AG04449 (cell line): ENCODE measurements around the gene HOXA4.

Experiments used
- CTCF ChIA-PET: fragments of 350-600 bp; formaldehyde crosslinking; extraction: SDS; loops from one replicate; lab custom pipeline; 2021; ENCODE audit warnings: antibody characterized with exemption; lab: Yijun Ruan, JAX
- POLR2A ChIA-PET: fragments of 400-600, 350-600 bp; formaldehyde crosslinking; extraction: SDS; loops from one replicate; lab custom pipeline; 2020; ENCODE audit warnings: antibody characterized with exemption, inconsistent platforms; lab: Yijun Ruan, JAX
- DNase-seq: peaks from one replicate; pipeline ENCODE4 v3.0.0-alpha.2; 2010; ENCODE audit warnings: low read depth, low spot score
- H3K4me3 ChIP-seq: 2 replicates; pipeline ENCODE4 v1.5.1; 2011; ENCODE audit warnings: low read depth, mild to moderate bottlenecking, control low read depth, low read length
- TF ChIP-seq, protein P1 (sequence below): IDR thresholded peaks from one replicate; pipeline ENCODE4 v1.5.1; 2011; ENCODE audit warnings: mild to moderate bottlenecking, moderate library complexity, low read length, control low read depth, inconsistent platforms; ENCODE audit not compliant: insufficient read depth; ENCODE audit errors: missing control alignments

HOXA4 gene

DNA sequence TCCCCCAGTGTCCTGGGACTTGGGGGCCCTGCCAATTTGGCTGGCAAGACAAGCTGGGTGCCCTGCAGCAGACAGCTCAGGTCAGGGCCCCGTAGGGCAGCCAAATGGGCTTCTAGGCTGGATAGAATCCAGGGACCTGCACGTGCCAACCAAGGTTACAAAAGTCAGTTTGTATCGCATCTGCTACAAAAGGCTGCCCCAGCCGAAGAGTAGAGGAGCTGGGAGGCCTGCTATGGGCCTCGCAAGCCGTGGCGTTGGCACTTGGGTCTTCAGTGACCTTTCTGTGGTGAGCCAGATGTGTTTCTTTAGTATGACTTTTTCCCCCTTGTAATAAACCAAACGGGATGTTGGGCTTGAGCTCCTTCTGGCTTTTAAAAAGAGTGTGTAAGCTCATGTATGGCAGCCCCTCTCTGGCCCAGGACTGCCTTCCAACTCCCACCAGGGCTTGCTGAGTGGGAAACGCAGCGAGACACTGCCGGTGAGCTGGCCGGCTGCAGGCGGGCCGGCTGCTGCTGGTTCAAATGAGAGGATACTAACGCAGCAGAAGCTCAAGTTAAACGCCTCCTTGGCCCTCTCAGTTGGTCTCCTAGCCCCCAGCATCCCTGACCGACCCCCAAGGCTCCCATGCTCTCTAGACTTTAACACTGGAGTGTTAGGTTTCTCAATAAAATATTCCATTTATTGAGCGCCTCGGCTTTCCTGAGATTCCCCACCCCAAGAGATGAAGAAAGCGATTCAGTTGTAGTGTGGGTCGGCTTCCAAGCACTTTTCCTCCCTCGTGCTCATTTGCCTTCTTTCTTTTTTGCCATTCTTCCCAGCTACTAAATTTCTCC is 46.6 kb upstream of the HOXA4 start:
- TF ChIP-seq, protein P1, sequence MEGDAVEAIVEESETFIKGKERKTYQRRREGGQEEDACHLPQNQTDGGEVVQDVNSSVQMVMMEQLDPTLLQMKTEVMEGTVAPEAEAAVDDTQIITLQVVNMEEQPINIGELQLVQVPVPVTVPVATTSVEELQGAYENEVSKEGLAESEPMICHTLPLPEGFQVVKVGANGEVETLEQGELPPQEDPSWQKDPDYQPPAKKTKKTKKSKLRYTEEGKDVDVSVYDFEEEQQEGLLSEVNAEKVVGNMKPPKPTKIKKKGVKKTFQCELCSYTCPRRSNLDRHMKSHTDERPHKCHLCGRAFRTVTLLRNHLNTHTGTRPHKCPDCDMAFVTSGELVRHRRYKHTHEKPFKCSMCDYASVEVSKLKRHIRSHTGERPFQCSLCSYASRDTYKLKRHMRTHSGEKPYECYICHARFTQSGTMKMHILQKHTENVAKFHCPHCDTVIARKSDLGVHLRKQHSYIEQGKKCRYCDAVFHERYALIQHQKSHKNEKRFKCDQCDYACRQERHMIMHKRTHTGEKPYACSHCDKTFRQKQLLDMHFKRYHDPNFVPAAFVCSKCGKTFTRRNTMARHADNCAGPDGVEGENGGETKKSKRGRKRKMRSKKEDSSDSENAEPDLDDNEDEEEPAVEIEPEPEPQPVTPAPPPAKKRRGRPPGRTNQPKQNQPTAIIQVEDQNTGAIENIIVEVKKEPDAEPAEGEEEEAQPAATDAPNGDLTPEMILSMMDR: no peak
- DNase-seq: no peak
- POLR2A ChIA-PET: interaction anchor here (2.2 to 4.8 kb wide), 2 partner anchors 8 to 11 kb away, joined by 13 to 53 read pairs; partner anchors contain the start of gene HOXA9
- CTCF ChIA-PET: interaction anchor here (0.9 to 9.5 kb wide), 6 partner anchors 8 to 1284 kb away, joined by 4 to 117 read pairs (median 8); partner anchors contain the start of gene HOXA9
- peak overlapping the region; percentile 75 for H3K4me3 ChIP-seq

DNA sequence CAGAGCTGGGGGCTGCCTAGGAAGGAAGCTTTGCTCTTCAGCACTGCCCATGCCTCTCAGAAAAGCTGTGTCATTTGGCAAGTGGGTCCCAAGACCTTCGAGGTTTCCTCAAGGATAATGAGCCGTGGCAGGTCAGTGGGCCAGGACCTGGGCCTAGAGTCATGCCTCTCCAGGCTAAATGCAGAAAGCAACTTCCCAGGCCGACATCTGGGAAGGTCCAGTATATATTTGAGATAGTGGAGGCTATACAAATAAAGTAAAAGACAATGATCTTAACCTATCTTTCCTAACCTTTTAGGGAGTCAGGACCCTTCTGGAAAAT is 45.9 kb upstream of the HOXA4 start:
- no peak for DNase-seq
- TF ChIP-seq, protein P1: no peak
- peak overlapping the region; percentile 75 for H3K4me3 ChIP-seq
- POLR2A ChIA-PET: interaction anchor here (2.2 to 5.5 kb wide), 3 partner anchors 7 to 15 kb away, joined by 13 to 53 read pairs (median 33); partner anchors contain the start of gene HOXA9
- CTCF ChIA-PET: interaction anchor here (0.9 to 9.5 kb wide), 4 partner anchors 10 to 1284 kb away, joined by 4 to 117 read pairs (median 8); partner anchors contain the start of gene HOXA9

- CTCF ChIA-PET: interaction anchor here (0.9 to 9.5 kb wide), 4 partner anchors 11 to 1283 kb away, joined by 4 to 117 read pairs (median 8); partner anchors contain the start of gene HOXA9
- no peak for DNase-seq
- H3K4me3 ChIP-seq: peak overlapping the region; percentile 75
- TF ChIP-seq, protein P1: no peak
- POLR2A ChIA-PET: interaction anchor here (0.8 to 5.5 kb wide), 4 partner anchors 6 to 14 kb away, joined by 3 to 53 read pairs (median 23); partner anchors contain the start of gene HOXA9
Observed at GRCh38 chr7:27175626-27176523, 45.3 kb upstream of the HOXA4 start.

DNA sequence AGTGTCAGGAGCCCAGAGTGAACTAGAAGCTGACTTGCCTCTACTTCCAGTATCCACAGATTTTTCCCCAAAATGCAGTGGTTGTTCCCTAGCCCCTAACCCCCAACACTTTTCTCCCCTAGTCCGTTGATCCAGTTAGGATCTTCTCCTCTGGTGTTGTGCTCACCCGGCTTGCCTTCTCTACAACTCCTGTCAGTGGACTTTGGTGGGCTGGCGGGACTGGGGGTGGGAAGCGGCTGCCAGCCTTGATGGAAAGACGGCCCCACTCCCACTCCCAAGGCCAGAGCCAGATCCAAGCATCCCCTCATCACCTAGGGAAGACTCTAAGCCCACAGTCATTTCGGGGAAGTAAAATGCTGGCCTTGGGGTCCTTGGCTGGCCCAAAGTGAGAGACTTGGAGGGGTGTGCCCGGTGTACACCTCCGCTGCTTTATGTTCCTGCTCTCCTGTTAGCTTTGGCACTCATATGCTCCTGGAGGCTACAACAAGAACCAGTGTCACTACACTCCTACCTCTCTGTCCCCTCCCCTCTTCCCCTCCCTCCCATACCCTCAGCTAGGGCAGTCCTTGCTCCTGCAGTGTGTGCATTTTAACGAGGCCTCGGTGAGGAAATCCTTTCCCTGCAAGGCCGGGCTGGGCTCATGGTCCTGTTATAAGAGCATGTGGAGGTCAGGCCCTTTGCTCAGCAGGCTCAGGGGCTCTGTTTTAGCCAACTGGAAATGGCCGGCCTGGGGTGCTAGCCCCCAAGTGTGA is 44.5 kb upstream of the HOXA4 start:
- ChIA-PET CTCF (interaction anchor here (0.9 to 9.5 kb wide), 4 partner anchors 11 to 24 kb away, joined by 3 to 117 read pairs (median 6); partner anchors contain the start of genes HOXA13 and HOXA9), POLR2A (interaction anchor here (0.8 to 5.5 kb wide), 3 partner anchors 9 to 13 kb away, joined by 3 to 33 read pairs (median 13); partner anchors contain the start of gene HOXA9)
- TF ChIP-seq, protein P1: no peak
- H3K4me3 ChIP-seq: peak overlapping the region; percentile 75
- DNase-seq: no peak

DNA sequence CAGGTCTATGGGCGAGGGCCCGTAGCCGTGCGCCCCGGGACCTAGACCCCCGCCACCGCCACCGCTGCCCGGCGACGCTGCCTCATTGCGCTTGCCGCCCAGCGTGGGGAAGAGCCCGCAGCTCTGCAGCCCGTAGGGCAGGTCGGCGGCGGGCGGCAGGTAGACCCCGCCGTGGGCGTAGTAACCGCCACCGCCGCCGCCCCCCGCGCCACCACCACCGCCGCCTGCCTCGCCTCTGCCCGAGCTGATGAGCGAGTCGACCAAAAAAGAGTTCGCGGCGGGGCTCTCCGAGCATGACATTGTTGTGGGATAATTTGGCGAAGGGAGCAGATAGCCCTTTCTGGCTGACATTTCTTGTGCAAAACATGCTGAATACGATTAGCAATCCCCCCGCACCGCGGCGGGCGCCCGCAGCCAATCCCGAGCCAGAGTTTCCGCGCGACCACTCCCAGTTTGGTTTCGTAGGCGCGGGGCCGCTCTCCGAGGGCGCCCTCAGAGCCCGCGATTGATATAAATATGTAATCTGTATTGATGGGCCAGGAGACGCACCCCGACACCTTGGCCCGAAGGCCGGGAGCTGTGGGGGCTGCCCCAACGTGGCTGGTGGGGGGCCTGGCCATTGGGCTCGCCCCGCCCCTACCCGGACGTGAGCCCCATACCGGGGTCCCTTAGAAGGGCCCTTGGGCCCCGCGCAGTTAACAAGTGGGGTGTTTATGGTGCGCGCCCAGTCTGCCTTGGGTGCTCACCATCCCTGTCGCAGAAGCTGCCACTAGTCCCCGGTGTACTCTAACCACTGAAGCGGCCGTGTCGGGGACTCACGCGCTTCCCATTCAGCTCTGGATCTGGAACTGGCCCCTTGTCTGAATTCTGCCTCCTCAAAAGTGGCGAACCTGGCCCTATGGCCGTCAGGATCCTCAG is 43.7 kb upstream of the HOXA4 start, which contains the start of gene HOXA10:
HOXA10 (minus strand) TSS at position 365 of the 918 bp plus-strand sequence; CDS start at position 351, 14 bp downstream.
- TF ChIP-seq, protein P1: no peak
- no peak for DNase-seq
- H3K4me3 ChIP-seq: peak within 1 kb of the TSS; percentile 75
- CTCF ChIA-PET: interaction anchor here (0.9 to 9.5 kb wide), 4 partner anchors 11 to 25 kb away, joined by 3 to 117 read pairs (median 3); partner anchors contain the start of genes HOXA13, HOXA3 and HOXA9
- POLR2A ChIA-PET: interaction anchor here (2.2 to 5.5 kb wide), 3 partner anchors 8 to 12 kb away, joined by 9 to 33 read pairs (median 13); partner anchors contain the start of genes HOXA11 and HOXA9
